ACHN (cell line): ENCODE data around the gene VSIG8.

Experiments
- DNase-seq: peaks from one replicate; pipeline ENCODE4 v3.0.0-alpha.2; 2015
- in situ Hi-C: cut with HindIII; loops from 2 replicates; pipeline ENCODE4 v1.10.0; 2017; ENCODE audit warnings: low sequenced_read_pairs, low pct_ligation_motif_present, low pct_unique_long_range_greater_than_20kb

The VSIG8 gene

DNA sequence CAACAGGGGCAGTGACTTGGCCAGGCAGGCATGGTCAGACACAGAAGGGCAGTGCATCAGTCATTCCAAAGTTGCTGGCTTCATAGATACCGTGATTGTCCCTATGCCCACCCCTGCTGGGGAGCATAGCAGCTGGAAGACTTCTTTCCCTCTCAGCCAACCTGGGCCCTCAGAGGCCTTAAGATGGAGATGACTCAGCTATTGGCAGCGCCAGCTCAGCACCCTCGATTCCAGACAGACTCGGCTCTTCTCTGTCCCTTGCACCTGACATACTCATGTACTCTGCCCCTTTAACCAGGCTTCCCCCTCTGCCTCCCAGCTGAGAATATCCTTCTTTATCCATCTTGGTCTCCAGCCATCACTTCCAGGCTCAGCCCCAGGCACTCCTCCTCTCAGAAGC is 19.0 kb downstream of the VSIG8 start:
- in situ Hi-C loops: no loop called here
- no peak for DNase-seq

DNA sequence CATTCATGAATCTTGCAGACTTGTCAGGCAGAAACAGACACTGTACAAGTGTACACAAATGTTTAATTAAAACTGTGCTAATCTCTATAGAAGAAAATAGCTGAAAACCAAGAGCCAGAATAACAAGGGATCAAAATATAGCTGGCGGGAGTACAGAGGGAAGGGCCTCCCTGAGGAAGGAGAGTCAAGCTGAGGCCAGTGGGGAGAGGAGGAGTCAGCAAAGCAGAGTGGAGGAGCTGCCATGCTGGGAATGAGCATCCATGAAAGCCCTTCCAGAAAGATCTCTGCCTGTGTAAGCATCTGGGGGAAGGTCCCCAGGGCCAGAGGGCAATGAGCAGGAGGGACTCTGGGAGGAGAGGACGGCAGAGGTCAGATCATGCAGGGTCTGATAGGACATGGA is 20.7 kb downstream of the VSIG8 start:
- no peak for DNase-seq
- in situ Hi-C loops: no loop called here

DNA sequence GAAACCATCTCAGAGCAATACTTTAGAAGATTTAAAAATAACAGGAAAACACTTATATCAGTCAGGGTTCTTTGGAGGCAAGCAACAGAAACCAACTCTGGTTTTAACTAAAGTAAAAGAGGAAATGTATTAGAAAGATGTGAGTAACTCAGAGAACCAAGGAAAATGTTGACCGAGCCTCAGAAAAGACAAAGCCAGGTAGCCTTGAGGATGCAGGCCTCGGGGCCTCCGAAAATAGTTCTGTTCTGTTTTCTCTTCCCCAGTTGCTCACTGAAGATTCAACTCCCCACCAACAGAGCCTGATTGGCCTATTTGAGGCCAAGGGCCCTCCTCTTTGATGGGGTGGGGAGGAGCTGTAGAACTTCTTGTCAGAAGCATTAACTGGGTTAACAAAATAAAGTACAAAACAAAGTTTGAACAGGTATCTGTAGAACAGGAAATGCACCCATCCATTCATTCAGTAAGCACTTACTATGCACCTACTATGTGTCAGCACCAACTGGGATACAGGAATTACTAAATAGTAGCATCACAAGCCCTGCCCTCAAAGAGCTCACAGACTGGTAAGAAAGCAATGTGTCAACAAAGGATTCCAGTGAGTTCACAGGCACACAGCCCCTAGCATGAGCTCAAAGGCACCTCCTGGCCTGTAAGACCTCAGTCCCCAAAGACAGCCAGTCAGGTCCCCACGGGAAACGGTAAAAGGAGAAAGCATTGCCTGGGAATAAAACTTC is 23.2 kb downstream of the VSIG8 start:
- DNase-seq: no peak
- in situ Hi-C loops: no loop called here

DNA sequence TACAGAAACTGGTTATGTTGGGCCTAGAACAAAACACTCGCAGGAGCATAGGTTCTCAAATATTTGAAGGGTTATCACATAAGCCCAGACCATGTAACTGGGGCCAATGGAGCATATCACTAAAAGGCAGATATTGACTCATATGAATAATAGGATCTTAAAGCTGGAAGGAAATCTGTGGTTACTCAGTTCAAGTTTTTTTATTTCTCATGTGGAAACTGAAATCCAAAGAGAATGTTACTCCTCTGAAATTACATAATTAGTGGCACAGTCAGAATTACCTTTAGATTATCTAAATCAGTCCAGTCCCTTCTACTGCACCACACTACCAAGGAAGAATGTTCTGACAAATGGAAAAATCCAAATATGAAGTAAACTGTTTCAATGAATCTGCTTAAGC is 23.7 kb downstream of the VSIG8 start:
- peak; percentile 27 for DNase-seq
- in situ Hi-C loops: no loop called here

DNA sequence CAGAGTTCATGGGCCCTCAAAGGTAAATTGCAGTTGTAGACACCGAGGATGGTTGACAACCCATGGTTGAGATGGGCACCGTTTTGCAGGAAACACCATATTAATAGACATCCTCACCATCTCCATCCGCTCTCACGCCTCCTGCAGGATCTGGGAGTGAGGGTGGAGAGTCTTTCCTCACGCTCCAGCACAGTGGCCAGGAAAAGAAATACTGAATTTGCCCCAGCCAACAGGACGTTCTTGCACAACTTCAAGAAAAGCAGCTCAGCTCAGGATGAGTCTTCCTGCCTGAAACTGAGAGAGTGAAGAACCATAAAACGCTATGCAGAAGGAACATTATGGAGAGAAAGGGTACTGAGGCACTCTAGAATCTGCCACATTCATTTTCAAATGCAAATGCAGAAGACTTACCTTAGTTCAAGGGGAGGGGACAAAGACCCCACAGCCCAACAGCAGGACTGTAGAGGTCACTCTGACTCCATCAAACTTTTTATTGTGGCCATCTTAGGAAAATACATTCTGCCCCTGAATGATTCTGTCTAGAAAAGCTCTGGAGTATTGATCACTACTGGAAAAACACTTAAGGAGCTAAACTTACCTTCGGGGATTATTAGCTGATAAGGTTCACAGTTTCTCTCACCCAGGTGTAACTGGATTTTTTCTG is 26.5 kb downstream of the VSIG8 start:
- DNase-seq: no peak
- in situ Hi-C loops: no loop called here

DNA sequence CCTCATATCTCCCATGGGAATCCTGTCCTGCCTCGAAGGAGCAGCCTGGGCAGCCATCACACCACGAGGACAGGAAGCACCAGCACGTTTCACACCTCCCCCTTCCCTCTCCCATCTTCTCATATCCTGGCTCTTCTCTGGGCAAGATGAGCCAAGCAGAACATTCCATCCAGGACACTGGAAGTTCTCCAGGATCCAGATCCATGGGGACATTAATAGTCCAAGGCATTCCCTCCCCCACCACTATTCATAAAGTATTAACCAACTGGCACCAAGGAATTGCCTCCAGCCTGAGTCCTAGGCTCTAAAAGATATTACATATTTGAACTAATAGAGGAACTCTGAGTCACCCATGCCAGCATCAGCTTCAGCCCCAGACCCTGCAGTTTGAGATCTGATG is 27.1 kb downstream of the VSIG8 start:
- in situ Hi-C loops: no loop called here
- no peak for DNase-seq

DNA sequence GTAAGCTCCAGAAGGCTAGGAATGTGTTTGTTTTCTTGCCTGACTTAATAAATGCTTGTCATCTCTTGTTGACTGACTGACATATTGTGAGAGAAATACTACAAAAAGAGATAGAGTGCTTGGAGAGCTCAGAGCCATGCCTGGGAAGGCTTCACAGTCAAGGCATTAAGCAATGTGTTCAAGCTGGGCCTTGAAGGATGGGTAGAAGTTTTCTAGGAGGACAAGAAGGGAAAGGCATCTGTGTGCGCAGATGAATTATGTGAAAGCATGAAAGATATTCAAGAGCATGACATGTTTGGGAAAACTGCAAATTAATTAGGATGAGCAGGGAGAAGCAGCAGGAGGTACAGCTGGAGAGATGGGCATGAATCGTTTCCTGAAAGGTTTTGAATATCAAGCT is 30.1 kb downstream of the VSIG8 start:
- DNase-seq: no peak
- in situ Hi-C loops: no loop called here

DNA sequence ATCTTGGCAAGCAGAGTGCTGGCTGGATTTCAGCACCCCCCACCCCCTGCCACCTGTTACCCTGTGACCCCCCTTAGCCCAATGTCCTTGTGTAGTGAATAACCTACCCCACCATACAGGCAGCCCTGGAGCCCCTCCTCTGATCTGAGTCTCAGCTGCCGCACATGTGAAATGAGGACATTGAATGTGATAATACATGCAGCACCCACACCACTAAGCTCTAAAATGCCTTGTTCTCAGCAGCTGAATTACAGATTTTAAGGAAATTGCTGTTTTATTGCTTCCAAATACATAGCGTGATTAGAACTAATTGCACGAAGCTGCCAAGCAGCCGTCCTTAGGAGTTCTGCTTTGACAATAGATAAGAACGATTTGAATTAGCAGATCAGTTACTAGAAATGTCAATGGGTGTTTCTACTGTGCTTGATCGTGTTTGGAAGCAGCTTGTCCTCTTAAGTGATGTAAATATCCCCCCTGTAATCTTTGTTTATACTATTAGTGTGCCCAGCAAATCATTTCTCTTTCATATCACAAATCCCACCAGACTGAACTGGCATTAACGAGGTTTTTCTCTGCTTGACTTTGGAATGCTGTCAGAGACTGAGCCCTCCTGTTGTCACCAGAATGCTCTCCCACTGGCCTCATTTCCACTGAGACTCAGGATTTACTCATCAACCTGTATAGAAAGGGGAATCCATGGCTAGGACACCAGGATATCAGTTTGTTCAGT is 30.9 kb downstream of the VSIG8 start:
- in situ Hi-C loops: no loop called here
- no peak for DNase-seq

DNA sequence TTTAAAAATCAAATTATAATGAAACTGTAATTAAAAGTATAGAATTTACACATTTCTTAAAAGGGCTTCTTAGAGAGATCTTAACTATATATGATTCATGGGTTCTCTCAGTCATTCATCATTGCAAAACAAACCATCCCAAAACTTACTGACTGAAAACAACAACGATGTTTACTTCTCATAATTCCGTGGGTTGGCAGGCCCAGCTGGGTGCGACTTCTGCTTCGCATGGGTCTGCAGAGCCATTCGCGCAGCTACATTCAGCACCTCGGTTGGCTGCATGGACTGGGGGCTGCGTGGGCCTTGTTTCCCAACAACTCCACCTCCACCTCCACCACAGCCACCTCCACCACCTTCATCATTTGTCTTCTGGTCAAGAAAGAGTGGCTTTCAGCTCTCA is 31.7 kb downstream of the VSIG8 start:
- DNase-seq: no peak
- in situ Hi-C loops: no loop called here

DNA sequence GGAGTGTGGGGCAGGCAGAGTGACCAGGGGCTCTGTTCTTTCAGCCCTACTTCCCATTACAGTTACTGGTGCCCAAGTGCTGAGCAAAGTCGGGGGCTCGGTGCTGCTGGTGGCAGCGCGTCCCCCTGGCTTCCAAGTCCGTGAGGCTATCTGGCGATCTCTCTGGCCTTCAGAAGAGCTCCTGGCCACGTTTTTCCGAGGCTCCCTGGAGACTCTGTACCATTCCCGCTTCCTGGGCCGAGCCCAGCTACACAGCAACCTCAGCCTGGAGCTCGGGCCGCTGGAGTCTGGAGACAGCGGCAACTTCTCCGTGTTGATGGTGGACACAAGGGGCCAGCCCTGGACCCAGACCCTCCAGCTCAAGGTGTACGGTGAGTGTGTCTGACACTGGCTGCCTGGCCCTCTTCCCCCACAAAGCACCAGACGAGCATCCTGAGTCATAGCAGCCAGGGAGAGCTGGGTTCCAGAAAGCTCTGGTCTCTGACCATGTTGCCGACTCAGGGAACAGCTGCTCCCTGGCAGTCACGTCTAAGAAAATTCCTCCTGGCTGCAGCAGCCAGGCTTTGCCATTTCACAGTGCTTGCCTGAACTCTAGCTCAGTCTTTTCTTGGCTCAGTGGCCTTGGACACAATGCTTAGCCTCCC is 32.5 kb downstream of the VSIG8 start:
- in situ Hi-C loops: no loop called here
- DNase-seq: no peak

DNA sequence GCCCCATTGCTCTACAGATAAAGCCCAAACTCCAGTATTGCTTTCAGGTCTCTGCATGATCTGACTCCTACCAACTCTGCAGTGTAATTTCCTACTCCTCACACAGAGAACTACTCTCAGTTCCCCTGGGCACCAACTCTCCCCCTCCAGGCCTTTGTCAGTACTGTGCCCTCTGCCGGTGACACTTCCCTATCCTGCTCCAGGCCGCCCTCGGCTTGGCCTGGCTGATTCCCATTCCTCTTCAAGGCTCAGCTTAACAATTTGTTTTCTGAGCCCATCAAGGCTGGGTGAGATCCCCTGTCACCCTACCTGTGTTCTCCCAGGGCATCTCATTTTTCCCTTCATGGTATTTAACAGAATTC is 33.2 kb downstream of the VSIG8 start:
- in situ Hi-C loops: no loop called here
- no peak for DNase-seq

DNA sequence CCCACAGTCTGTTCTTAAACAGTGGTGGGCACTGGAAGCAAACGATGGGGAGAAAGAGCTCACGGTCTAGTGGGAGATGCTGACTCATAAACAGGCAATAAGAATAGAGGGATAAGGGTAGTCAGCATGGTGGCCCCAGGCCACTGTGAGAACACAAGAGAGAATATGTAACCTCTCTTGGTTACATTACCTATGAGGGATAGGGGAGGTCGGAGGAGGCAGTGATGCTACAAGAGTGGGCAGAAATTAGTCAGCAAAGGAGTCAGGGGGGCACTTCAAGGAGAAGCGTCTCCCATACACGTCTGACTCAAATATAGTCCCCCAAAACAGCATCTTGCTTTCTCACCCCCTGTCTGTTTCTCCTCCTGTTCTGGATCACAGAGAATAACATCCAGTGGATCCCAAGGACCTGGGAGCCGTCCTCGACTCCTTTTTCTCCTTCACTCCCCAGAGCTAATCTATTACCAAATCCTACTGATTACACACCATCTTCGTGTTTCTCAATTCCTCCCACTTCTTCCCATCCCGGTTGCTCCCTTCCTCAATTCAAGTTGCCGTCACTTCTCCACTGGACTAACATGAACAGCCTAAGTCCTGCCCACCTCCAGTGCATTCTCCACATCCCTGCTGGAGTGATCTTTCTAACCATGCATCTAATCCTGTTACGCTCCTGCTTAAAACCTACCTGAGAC is 33.7 kb downstream of the VSIG8 start:
- no peak for DNase-seq
- in situ Hi-C loops: no loop called here

DNA sequence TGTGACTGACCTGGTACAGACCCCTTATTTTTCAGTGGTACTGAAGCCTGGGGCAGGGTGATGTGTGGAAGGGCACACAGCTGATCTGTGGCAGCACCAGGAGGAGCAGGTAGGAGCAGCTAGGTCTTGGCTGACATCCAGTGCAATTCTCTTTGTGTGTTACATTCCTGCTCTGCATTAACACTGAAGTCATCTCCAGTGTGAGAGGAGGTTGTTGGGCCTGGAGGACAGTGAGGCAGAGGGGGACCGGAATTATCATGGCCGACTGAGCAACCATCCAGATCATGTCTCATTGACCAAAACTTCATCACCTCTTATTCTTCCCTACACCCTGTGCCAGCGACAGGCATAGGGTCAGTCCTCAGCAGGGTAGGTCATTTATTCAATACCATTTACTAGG is 34.3 kb downstream of the VSIG8 start:
- DNase-seq: no peak
- in situ Hi-C loops: no loop called here

DNA sequence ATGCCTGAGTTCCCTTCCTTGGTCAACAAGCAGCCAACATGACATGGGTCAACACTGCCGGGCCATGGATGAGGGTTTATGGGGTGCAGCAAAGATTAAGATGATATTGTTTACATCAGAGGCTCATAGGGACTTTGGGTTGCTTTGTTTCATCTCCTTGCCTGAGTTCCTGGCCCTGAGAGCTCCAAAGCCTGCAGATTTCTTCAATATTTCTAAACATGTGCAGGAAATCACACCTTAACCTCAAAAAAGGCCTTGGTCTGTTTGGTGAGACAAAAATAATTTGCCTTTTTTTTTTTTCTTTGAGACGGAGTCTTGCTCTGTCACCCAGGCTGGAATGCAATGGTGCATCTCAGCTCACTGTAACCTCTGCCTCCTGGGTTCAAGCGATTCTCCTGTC is 34.9 kb downstream of the VSIG8 start:
- in situ Hi-C loops: no loop called here
- DNase-seq: no peak

DNA sequence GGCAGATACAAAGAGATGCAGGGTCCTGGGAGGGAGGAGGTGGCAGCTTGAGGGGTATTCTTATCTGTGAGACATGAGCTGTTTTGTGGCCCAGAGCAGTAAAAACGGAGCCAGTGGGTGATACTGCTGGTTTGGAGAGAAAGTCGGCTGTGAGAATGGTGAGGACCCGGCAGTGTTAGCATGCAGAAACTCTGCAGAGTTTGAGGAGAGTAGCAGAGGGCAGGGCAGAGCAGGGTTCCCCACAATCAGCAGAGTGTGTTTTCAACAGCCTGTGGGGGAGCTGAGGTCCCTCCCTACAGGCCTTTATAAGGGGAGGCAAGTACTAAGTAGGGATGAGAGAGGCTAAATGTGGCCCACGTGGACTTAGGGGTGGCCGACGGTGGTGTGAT is 35.4 kb downstream of the VSIG8 start:
- in situ Hi-C loops: no loop called here
- no peak for DNase-seq

DNA sequence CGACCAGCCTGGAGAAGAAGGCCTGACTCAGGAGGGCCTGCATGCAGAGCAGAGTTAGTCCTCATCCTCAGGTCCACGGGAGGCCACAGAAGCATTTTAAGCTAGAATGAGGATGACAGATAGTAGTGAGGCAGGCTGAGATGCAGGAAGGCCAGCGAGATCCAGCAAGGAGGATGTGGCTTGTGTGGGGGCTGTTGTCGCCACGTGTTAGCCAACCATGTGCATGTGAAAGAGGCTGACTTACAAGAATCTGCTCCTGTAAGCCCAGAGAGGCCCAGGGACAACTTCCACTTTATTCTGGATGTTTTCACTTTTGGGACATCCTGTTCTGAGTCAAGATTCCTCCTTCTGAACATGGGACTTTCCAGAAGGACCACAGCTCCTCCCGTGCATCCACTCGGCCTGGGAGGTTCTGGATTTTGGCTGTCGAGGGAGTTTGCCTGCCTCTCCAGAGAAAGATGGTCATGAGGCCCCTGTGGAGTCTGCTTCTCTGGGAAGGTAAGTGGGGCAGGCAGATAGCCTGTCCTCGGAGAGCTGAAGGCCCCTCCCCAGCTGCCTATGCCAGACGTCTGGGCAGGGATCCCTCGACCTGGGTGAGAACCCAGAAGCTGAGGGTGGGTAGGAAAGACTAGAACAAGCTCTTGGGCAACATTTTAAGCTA is 35.9 kb downstream of the VSIG8 start, which contains the start of gene SLAMF8:
SLAMF8 (plus strand) TSS at position 433 of the 661 bp plus-strand sequence; CDS start at position 459, 26 bp downstream.
- no peak for DNase-seq
- in situ Hi-C loops: no loop called here

DNA sequence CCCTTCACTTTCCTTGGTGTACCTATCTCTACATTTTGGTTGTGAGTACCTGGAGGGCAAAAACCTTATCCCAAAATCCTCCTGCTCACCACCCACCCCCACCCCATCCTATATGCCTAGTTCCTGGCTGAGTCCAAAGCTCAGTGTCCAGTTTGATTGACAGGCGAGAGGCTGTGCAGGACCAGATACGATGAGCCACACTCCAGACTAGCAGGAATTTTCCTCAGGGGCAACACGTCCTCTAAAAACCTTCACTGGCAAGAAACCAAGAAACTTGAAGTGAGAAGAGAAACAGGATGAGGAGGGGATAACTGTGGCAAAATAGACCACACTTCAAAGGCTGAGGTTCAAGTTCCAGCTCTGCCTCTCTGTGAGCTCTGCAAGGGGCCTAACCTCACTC is 36.9 kb downstream of the VSIG8 start:
- in situ Hi-C loops: no loop called here
- no peak for DNase-seq

DNA sequence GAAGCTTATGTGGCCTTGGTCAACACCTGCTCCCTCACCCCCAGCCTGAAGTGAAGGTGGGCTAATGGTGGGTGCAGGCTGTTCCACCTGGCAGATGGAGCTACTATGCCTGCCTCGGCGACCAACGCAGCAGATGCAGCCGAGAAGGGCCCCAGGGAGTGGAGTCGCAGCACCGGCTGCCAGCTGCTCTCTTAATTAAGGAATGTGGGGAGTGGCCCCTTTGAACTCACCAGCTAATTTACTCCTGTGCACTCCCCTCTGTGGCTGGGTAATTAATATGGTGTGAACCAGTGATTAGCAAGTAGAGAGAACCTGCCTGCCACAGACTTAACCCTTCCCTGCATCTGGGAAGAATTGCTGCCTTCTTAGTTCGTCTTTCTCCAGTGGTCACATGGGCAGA is 39.1 kb downstream of the VSIG8 start:
- DNase-seq: no peak
- in situ Hi-C loops: no loop called here
